ENCODE results near the gene SYT17.

- TF ChIP-seq YY1 (IDR thresholded peaks at IDR 0.05; ENCODE audit: low read depth) (peak; percentile 66), RAD21 (IDR thresholded peaks at IDR 0.05; ENCODE audit: low read depth) (no peak), EP300 (IDR thresholded peaks at IDR 0.05; ENCODE audit: borderline replicate concordance) (no peak), REST (IDR thresholded peaks at IDR 0.05; ENCODE audit: low read depth) (no peak), MAX (IDR thresholded peaks at IDR 0.05) (no peak; the same call in 1 of the 2 replicates), CEBPB (IDR thresholded peaks at IDR 0.05) (no peak), TAF1 (IDR thresholded peaks at IDR 0.05; ENCODE audit: low read depth) (no peak; the same call in 1 of the 2 replicates), CREB1 (IDR thresholded peaks at IDR 0.05; ENCODE audit: low read depth) (no peak), EGR1 (IDR thresholded peaks at IDR 0.05) (no peak), FOXM1 (IDR thresholded peaks at IDR 0.05; ENCODE audit: borderline replicate concordance, low read depth) (no peak)
Measured at GRCh38 chr16:19168371-19169081, 486 bp downstream of the SYT17 start.
